KOPT-K1 (cell line): ENCODE results near the gene ELF4.
"Not testable (repeated sequence)": the region's sequence is repeated elsewhere in the genome, so short reads cannot be mapped to it uniquely, and the experiment has no call there.

Source experiments
- H3K27ac ChIP-seq: fragments of 200-600 bp; sonication (generic); 2 replicates; pipeline ENCODE4 v1.5.1; 2016; ENCODE audit warnings: antibody characterized with exemption, mild to moderate bottlenecking, low read depth, low read length; ENCODE audit not compliant: poor library complexity, severe bottlenecking
- H3K36me3 ChIP-seq: fragments of 200-600 bp; sonication (generic); 2 replicates; pipeline ENCODE4 v1.5.1; 2017; ENCODE audit warnings: antibody characterized with exemption, mild to moderate bottlenecking, low read length, moderate library complexity; ENCODE audit not compliant: insufficient read depth
- H3K9me3 ChIP-seq: fragments of 200-600 bp; sonication (generic); 2 replicates; pipeline ENCODE4 v1.5.1; 2017; ENCODE audit warnings: antibody characterized with exemption, low read length, mild to moderate bottlenecking; ENCODE audit not compliant: insufficient read depth, poor library complexity, severe bottlenecking

ELF4 gene

DNA sequence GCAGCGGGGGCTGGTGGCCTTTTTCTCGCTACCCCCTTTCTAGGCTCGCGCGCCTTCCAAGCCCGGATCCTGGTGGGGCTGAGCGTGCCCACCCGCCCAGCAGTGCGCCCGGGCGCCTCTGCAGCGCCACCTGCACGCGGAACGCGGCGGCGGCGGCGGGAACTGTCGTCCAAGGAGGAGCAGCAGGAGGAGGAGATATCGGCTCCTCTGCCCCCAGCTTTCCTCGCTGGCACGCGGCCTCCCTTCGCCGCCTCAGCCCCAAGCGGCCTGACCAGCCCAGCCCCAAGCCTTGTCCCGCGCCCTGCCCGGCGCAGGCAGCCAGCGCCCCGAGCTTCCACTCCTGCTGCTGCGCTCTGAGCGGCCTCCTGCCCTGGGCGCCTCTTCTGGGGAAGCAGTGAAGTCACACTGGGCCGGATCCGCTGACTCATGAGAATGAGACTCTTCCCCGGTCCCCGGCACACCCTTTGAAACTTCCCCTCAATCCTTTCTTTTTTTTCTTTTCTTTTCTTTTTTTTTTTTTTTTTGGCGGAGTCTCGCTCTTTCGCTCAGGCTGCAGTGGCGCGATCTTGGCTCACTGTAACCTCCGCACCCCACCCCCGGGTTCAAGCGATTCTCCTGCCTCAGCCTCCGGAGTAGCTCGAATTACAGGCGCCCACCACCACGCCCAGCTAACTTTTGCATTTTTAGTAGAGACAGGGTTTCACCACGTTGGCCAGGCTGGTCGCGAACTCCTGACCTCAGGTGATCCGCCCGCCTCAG is 10.6 kb upstream of the ELF4 start:
- Histone ChIP-seq H3K27ac (peak overlapping the region; percentile 43), H3K9me3 (no peaks in the 10 kb centered on the region), H3K36me3 (peaks cover 16% of the 10 kb centered on the region; the same call in 1 of the 2 replicates)

DNA sequence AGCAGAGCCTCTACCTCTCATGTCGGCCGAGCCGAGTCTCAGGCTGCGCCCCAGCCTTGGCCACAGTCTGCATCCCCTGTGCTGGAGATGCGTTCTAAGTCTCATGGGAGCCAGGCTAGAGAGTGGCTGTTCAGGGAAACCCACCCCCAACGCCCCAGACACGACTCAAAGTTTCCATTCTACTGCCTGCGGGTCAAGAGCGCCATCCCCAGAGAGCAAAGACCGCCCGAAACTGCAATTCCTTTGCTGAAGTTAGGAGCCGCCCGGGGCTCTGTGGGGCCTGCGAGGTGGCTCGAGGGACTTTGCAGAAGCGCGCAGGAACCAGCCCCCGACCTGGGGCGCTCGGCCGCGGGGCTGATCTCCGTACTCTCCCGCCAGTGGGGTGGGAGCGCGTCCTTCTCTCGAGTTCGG is 10.0 kb upstream of the ELF4 start:
- no peaks in the 10 kb centered on the region for H3K9me3 ChIP-seq
- peak overlapping the region; percentile 43 for H3K27ac ChIP-seq
- H3K36me3 ChIP-seq = peaks cover 10% of the 10 kb centered on the region; the same call in 1 of the 2 replicates

- Histone ChIP-seq H3K27ac (no peak overlapping the region), H3K9me3 (no peaks in the 10 kb centered on the region), H3K36me3 (peaks cover 1% of the 10 kb centered on the region; the same call in 1 of the 2 replicates)
These were observed 9.1 kb upstream of the ELF4 start for GRCh38 chrX:130119312-130119898.

DNA sequence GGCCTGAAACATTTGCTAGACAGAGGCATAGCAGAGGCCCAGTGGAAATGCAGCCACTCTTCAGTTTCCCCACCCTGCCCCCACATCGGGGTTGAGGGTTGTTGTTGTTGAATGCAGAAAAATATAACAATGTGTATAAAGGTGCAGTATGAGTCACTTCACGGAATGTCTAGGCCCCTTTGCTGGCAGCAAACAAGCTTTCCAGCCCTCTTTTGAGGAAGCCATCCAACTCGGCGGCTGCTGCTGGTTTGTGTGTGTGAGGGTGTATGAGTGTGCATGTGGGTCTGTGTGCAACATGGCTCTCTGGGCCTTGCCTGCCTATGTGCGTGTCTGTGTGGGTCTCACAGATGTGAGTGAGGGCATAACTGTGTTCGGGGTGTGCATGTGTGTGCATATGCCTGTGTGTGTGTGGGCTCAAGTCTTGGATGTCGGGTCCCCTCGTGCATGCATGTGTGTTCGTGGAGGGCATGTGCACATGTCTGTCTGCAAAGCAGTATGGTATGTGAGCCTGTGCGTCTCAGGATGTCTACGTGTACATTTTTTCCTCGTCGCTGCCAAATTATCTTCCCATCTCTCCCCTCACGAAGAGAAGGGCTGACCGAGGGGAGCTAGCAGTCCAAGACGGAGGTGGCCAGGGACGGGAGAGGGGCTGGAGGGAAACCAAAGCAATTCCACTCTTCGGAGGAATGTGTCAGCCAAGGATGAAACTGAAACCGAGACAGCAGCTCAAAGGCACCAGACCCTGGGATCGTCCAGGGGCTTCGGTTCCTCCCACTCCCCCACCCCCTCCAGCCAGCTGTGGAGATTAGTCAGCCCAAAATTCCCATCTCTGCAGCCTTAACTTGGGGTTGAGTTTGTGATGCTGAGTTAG is 8.4 kb upstream of the ELF4 start:
- no peaks in the 10 kb centered on the region for H3K36me3 ChIP-seq
- no peaks in the 10 kb centered on the region for H3K9me3 ChIP-seq
- no peak overlapping the region for H3K27ac ChIP-seq

DNA sequence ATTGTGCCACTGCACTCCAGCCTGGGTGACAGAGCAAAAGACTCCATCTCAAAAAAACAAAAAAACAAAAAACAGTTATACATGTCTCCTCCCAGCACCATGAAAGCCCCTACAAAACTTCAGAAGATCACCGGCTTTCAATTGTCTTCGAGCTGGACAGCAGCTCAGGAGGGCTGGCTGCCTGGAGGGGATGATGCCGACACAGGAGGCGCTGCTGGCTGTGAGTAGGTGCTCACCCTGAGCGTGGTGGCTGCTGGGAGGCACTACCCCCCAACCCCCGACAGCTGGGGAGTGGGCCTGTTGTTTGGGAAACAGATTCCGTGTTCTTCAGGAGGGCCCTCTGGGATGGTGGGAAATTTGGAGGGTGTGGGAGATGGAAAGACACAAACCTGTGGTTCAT is 6.9 kb upstream of the ELF4 start:
- Histone ChIP-seq H3K27ac (no peak overlapping the region), H3K9me3 (no peaks in the 10 kb centered on the region), H3K36me3 (no peaks in the 10 kb centered on the region)

GRCh38 chrX:130115119-130115885 is 5.0 kb upstream of the ELF4 start:
- not testable (repeated sequence) for H3K27ac ChIP-seq, H3K9me3 ChIP-seq, H3K36me3 ChIP-seq

DNA sequence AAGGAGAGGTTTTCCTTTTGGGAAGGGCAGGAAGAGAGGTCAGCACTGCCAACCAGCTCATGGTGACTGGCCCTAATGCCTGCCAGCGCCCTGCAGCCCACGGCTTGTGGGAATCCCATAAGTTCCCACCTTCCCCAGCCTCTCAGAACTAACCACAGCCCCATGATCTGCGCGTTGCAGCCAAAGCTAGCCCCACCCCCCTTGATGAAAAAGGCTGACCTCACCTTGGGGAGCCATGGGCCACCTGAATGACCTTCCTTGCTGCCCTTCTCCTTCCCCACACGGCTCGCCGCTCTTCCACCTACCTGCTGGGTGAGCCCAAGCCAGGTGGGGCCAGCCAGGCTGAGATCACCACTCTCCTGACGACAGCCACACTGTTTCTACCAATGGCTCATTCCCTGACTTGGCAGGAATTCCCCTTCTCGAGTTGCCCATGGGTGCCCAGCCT is 3.9 kb upstream of the ELF4 start:
- Histone ChIP-seq H3K36me3 (no peaks in the 10 kb centered on the region), H3K9me3 (no peaks in the 10 kb centered on the region), H3K27ac (no peak overlapping the region)

DNA sequence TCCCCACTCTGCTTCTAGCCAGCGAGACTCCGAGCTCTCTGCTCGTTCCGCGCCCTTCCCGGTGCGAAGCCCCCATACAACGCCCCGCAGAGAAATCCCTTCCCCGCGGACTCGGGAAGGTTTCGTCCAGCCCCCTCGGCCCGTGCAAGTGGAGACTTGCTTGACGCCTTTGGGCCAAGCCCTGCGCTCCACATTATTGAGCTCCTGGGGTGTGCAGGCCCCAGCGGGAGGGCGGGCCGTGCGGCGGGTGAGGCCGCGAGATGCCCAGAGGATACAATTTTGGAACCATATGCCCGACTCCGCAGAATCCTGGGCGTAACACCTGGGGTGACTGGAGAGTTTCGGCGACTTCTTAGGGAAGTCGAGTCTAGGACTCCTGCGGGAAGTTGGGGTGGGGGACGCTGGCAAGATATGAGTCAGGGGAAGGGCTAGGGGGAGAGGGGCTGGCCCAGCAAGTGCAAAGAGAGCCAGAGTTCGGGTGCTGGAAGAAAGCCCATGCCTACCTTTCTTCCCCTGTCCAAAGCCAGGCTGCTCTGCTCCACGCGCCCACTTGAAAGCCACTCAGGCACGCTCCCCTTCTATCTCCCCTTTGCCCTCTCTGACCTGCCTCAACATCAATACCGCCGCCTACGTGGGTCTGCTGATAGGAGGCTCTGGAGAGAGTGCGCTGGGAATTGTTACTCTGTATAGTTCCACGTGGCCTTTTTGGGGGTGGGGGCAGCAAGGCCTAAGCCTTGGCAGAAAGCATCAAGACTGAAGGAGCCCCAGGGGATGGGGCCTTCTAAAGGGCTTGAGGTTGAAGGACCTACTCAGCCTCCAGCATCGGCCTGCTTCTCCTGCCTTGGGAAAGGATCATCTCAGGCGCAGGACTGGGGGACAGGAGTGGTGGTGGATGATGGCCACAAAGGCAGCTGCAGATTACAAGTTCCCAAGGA is 1.2 kb upstream of the ELF4 start:
- peak overlapping the region; percentile 28 for H3K27ac ChIP-seq
- no peaks in the 10 kb centered on the region; the same call in 1 of the 2 replicates for H3K36me3 ChIP-seq
- no peaks in the 10 kb centered on the region for H3K9me3 ChIP-seq

- no peaks in the 10 kb centered on the region for H3K9me3 ChIP-seq
- no peaks in the 10 kb centered on the region; the same call in 1 of the 2 replicates for H3K36me3 ChIP-seq
- H3K27ac ChIP-seq = peak overlapping the region; percentile 81
These were observed 593 bp downstream of the ELF4 start for GRCh38 chrX:130109429-130110378.

- H3K9me3 ChIP-seq = no peaks in the 10 kb centered on the region
- H3K36me3 ChIP-seq = no peaks in the 10 kb centered on the region; the same call in 1 of the 2 replicates
- peak overlapping the region; percentile 81 for H3K27ac ChIP-seq
These were observed 1.5 kb downstream of the ELF4 start for GRCh38 chrX:130108647-130109428.

DNA sequence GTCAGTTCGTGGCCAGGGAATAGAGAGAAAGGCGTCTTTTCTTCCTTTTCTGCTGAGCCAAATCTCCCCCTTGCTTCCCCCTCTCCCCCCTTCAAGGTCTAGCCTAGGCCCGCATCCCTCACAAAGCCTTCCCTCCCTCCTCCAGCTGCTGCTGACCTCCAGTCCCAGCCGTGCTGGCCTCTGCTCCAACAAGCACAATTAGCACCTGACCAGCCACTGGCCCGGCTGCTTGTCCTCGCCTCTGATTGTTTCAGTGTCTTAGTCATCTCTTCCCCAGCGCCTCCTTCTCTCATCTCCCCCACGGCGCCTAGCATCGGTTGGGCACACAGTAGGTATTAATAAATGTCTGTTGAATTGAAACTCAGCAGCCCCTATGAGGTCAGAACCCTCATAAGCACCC is 4.2 kb downstream of the ELF4 start:
- no peaks in the 10 kb centered on the region for H3K9me3 ChIP-seq
- H3K27ac ChIP-seq = no peak overlapping the region
- no peaks in the 10 kb centered on the region; the same call in 1 of the 2 replicates for H3K36me3 ChIP-seq

- no peaks in the 10 kb centered on the region; the same call in 1 of the 2 replicates for H3K36me3 ChIP-seq
- no peak overlapping the region for H3K27ac ChIP-seq
- H3K9me3 ChIP-seq = no peaks in the 10 kb centered on the region
These were observed 5.1 kb downstream of the ELF4 start for GRCh38 chrX:130105244-130105643.
